Suprapubic skin (tissue), 4 donors: ENCODE data around the gene TMPRSS11A. TPM values are rescaled to one million over a fixed set of nuclear protein-coding genes. Genes with fewer than 3 reads are reported as not detected.

Experiments used
- DNase-seq, 2 donors: peaks; one replicate each; pipeline ENCODE4 v3.0.0-alpha.2; 2019; ENCODE audit warnings: low spot score in 2 of 2
- H3K27ac ChIP-seq: fragments of 200-600 bp; sonication (generic); one replicate; pipeline ENCODE4 v1.5.1; 2019
- H3K27me3 ChIP-seq: fragments of 200-600 bp; sonication (generic); one replicate; pipeline ENCODE4 v1.5.1; 2019
- H3K36me3 ChIP-seq: fragments of 200-600 bp; sonication (generic); one replicate; pipeline ENCODE4 v1.5.1; 2019
- H3K4me1 ChIP-seq: fragments of 200-600 bp; sonication (generic); one replicate; pipeline ENCODE4 v1.5.1; 2019
- H3K4me3 ChIP-seq: fragments of 200-600 bp; sonication (generic); one replicate; pipeline ENCODE4 v1.5.1; 2019; ENCODE audit warnings: mild to moderate bottlenecking
- H3K9me3 ChIP-seq: fragments of 200-600 bp; sonication (generic); one replicate; pipeline ENCODE4 v1.5.1; 2019
- CTCF ChIP-seq, 2 donors: fragments of 200-600 bp in 1 of 2; fragments of 450-650 bp in 1 of 2; sonication (generic) in 1 of 2; IDR thresholded peaks; one replicate each; pipeline ENCODE4 v1.5.1; 2016 to 2019; ENCODE audit warnings: antibody characterized with exemption in 2 of 2, mild to moderate bottlenecking in 1 of 2, moderate library complexity in 1 of 2
- EP300 ChIP-seq: sonication (generic); formaldehyde crosslinking; IDR thresholded peaks from one replicate; pipeline ENCODE4 v1.6.1; 2017; ENCODE audit warnings: antibody characterized with exemption
- POLR2A ChIP-seq, 2 donors: fragments of 450-650 bp; IDR thresholded peaks; one replicate each; pipeline ENCODE4 v1.6.1; 2017; ENCODE audit warnings: antibody characterized with exemption in 2 of 2, mild to moderate bottlenecking in 2 of 2, moderate library complexity in 2 of 2
- POLR2AphosphoS5 ChIP-seq, 3 donors: sonication (generic); formaldehyde crosslinking; IDR thresholded peaks; one replicate each; pipeline ENCODE4 v1.6.1; 2017; ENCODE audit warnings: antibody characterized with exemption in 3 of 3
- WGBS: methylation state at CpG from one replicate; pipeline ENCODE4 v1.1.5; 2018; 5-methylcytosine and 5-hydroxymethylcytosine counted together
- total RNA-seq, 4 donors: library from RNA; depleted of rRNA; stranded (reverse); fragments of >200 nt; gene quantifications; one replicate each; pipeline ENCODE4 v1.1.0, GENCODE V29; 2016

TMPRSS11A gene
- total RNA-seq, 4 donors from 2014 or later, result not detected

DNA sequence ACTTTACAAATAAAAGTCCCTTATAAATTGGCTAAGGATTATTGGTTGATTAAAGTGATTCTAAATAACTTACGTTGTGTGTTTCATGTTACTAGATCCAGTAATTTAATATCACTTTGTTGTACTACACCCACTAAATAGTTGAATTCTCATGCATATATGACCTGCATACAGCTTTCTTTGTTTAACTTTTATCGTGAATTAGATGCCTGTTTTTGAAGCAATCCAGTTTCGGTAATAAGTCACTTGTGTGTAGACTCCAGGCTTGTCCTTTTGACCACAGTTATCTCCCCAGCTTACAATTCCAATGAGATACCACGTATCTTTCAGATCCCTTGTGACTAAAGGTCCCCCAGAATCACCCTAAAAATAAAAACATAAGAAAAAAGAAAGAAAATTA, 52.2 kb downstream of the TMPRSS11A start:
- Histone ChIP-seq H3K9me3 (no peaks in the 10 kb centered on the region), H3K4me3 (no peak overlapping the region), H3K36me3 (no peaks in the 10 kb centered on the region), H3K27me3 (no peaks in the 10 kb centered on the region), H3K4me1 (no peaks in the 10 kb centered on the region), H3K27ac (no peak overlapping the region)
- TF ChIP-seq CTCF (IDR thresholded peaks at IDR 0.05) (no peak), POLR2AphosphoS5 (IDR thresholded peaks at IDR 0.05) (no peak), EP300 (no peak), POLR2A (IDR thresholded peaks at IDR 0.05) (no peak)
- 51% methylated on average over 4 of the region's 4 CpGs for WGBS
- no peak for DNase-seq

GRCh38 chr4:67910585-67910905, 52.7 kb downstream of the TMPRSS11A start:
- Histone ChIP-seq H3K4me3 (no peak overlapping the region), H3K9me3 (no peaks in the 10 kb centered on the region), H3K36me3 (no peaks in the 10 kb centered on the region), H3K27ac (no peak overlapping the region), H3K27me3 (no peaks in the 10 kb centered on the region), H3K4me1 (no peaks in the 10 kb centered on the region)
- TF ChIP-seq POLR2A (IDR thresholded peaks at IDR 0.05), result no peak
- TF ChIP-seq EP300, result no peak
- DNase-seq, result no peak
- 19% methylated on average over 1 of the region's 1 CpG for WGBS

DNA sequence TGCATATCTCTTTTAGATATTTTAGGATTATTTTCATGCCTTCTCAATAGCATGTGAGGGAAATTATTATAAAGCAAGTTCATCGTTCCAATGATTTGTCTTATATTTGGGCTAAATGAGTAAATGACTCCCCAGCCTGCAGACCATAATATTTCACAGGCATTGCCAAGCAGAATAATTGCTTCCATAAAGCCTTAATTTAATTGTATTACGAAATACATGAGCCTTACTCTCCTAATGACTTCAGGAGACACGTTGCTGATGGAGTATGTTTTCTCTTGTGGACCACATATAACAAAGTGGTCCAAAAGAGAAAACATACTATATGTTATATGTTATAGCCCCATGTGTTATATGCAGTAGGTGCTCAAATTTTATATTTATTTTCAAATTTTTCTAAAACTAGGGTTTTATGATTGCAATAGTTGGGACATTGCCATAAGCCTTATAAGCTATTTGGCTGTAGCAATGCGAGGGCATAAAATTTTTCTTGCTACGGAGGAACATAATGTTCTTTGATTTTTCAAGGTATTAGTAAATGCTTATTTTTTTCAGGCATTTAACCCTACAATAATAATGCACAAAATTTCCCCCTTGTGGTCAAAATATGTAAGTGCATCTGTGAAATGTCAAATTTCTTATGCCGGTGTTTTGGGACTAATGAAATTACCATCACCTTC, 53.2 kb downstream of the TMPRSS11A start:
- WGBS, result 23% methylated on average over 6 of the region's 6 CpGs

GRCh38 chr4:67907650-67908049, 55.6 kb downstream of the TMPRSS11A start:
- 81% methylated on average over 4 of the region's 4 CpGs for WGBS
- Histone ChIP-seq H3K9me3 (no peaks in the 10 kb centered on the region), H3K36me3 (no peaks in the 10 kb centered on the region), H3K27ac (no peak overlapping the region), H3K4me3 (no peak overlapping the region), H3K27me3 (no peaks in the 10 kb centered on the region), H3K4me1 (no peaks in the 10 kb centered on the region)
- TF ChIP-seq CTCF (IDR thresholded peaks at IDR 0.05) (no peak), EP300 (no peak), POLR2AphosphoS5 (IDR thresholded peaks at IDR 0.05) (no peak), POLR2A (IDR thresholded peaks at IDR 0.05) (no peak)
- no peak for DNase-seq

More for the DNA sequence above, 53.2 kb downstream of the TMPRSS11A start:
- Histone ChIP-seq H3K4me1 (no peaks in the 10 kb centered on the region), H3K27me3 (no peaks in the 10 kb centered on the region), H3K27ac (no peak overlapping the region), H3K4me3 (no peak overlapping the region), H3K9me3 (no peaks in the 10 kb centered on the region), H3K36me3 (no peaks in the 10 kb centered on the region)
- TF ChIP-seq CTCF (IDR thresholded peaks at IDR 0.05), result peak; percentile 29 to 54
- TF ChIP-seq POLR2A (IDR thresholded peaks at IDR 0.05), result no peak
- TF ChIP-seq POLR2AphosphoS5 (IDR thresholded peaks at IDR 0.05), result no peak
- TF ChIP-seq EP300, result no peak
- DNase-seq, result no peak

GRCh38 chr4:67899096-67899495, 64.2 kb downstream of the TMPRSS11A start:
- Histone ChIP-seq H3K27ac (no peak overlapping the region), H3K4me1 (no peaks in the 10 kb centered on the region), H3K27me3 (no peaks in the 10 kb centered on the region), H3K36me3 (no peaks in the 10 kb centered on the region), H3K4me3 (no peak overlapping the region), H3K9me3 (no peaks in the 10 kb centered on the region)
- no peak for TF ChIP-seq POLR2AphosphoS5 (IDR thresholded peaks at IDR 0.05)
- TF ChIP-seq POLR2A (IDR thresholded peaks at IDR 0.05), result no peak
- TF ChIP-seq CTCF (IDR thresholded peaks at IDR 0.05), result no peak
- no peak for TF ChIP-seq EP300
- no peak for DNase-seq

DNA sequence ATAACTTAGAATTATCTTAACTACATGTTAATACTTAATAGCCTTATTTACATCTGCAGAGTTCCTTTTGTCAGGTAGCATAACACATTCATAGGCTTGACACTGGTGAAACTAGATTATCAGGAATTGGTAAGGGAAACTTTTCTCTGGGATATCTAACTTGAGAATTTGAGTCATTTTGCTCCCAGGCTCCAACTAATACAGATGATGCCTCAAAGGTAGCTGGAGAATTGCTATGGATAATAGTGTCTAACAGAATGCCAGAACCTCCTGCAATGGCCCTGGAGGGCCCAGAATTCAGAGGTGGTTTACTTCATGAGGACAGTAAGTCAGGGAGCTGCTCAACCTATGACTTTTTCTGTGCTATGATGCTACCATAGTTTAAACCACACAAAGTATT, 65.6 kb downstream of the TMPRSS11A start:
- H3K27me3 ChIP-seq, result no peaks in the 10 kb centered on the region
- no peak overlapping the region for H3K27ac ChIP-seq
- H3K4me3 ChIP-seq, result no peak overlapping the region
- no peak for TF ChIP-seq POLR2AphosphoS5 (IDR thresholded peaks at IDR 0.05)
- no peak for TF ChIP-seq CTCF (IDR thresholded peaks at IDR 0.05)
- TF ChIP-seq EP300, result no peak
- no peak for TF ChIP-seq POLR2A (IDR thresholded peaks at IDR 0.05)
- H3K9me3 ChIP-seq, result no peaks in the 10 kb centered on the region
- no peaks in the 10 kb centered on the region for H3K4me1 ChIP-seq
- no peak for DNase-seq
- H3K36me3 ChIP-seq, result no peaks in the 10 kb centered on the region
